ENCODE data around the gene POLA1. TPM values are rescaled to one million over a fixed set of nuclear protein-coding genes. Genes with fewer than 3 reads are reported as not detected.
A peak's percentile ranks its signal among the peaks of the same experiment; 100 is the strongest.

POLA1 gene
- total and polyA plus RNA-seq, 7 donors = 1.8 to 15.0 (median 11.4) TPM

GRCh38 chrX:24668111-24668510 is 25.6 kb upstream of the POLA1 start:
- DNase-seq = no peak
- Histone ChIP-seq H3K9me3 (no peaks in the 10 kb centered on the region), H3K4me1 (no peaks in the 10 kb centered on the region), H3K27ac (no peak overlapping the region), H3K27me3 (no peaks in the 10 kb centered on the region), H3K4me3 (no peak overlapping the region), H3K36me3 (no peaks in the 10 kb centered on the region)
- WGBS, 2 donors = 65 to 79% methylated on average over 3 of the region's 3 CpGs
- intact Hi-C loops (cut with DNase I) = no loop called here
- TF ChIP-seq CTCF (IDR thresholded peaks at IDR 0.05) (no peak), EP300 (IDR thresholded peaks at IDR 0.05) (no peak), POLR2AphosphoS5 (IDR thresholded peaks at IDR 0.05) (no peak)

GRCh38 chrX:24672701-24673190 is 21.0 kb upstream of the POLA1 start:
- 16 to 61% methylated on average over 11 of the region's 11 CpGs for WGBS, 2 donors
- TF ChIP-seq POLR2AphosphoS5 (IDR thresholded peaks at IDR 0.05) = no peak
- no peak for TF ChIP-seq EP300 (IDR thresholded peaks at IDR 0.05)
- no peak for TF ChIP-seq POLR2A (IDR thresholded peaks at IDR 0.05)
- TF ChIP-seq CTCF (IDR thresholded peaks at IDR 0.05) = no peak
- intact Hi-C loops (cut with DNase I) = no loop called here
- no peaks in the 10 kb centered on the region for H3K9me3 ChIP-seq
- H3K27ac ChIP-seq = no peak overlapping the region
- no peak for DNase-seq
- no peaks in the 10 kb centered on the region for H3K27me3 ChIP-seq
- H3K4me3 ChIP-seq = no peak overlapping the region
- H3K4me1 ChIP-seq = no peaks in the 10 kb centered on the region
- H3K36me3 ChIP-seq = no peaks in the 10 kb centered on the region

- intact Hi-C loops (cut with DNase I) = no loop called here
- Histone ChIP-seq H3K27me3 (no peaks in the 10 kb centered on the region), H3K4me3 (no peak overlapping the region), H3K4me1 (no peaks in the 10 kb centered on the region), H3K9me3 (no peaks in the 10 kb centered on the region), H3K36me3 (no peaks in the 10 kb centered on the region), H3K27ac (no peak overlapping the region)
- DNase-seq = no peak
- TF ChIP-seq CTCF (IDR thresholded peaks at IDR 0.05) (no peak), POLR2A (IDR thresholded peaks at IDR 0.05) (no peak), EP300 (IDR thresholded peaks at IDR 0.05) (no peak), POLR2AphosphoS5 (IDR thresholded peaks at IDR 0.05) (no peak)
- WGBS, 2 donors = 61 to 70% methylated on average over 2 of the region's 2 CpGs
Measured at GRCh38 chrX:24673424-24673823, 20.3 kb upstream of the POLA1 start.

DNA sequence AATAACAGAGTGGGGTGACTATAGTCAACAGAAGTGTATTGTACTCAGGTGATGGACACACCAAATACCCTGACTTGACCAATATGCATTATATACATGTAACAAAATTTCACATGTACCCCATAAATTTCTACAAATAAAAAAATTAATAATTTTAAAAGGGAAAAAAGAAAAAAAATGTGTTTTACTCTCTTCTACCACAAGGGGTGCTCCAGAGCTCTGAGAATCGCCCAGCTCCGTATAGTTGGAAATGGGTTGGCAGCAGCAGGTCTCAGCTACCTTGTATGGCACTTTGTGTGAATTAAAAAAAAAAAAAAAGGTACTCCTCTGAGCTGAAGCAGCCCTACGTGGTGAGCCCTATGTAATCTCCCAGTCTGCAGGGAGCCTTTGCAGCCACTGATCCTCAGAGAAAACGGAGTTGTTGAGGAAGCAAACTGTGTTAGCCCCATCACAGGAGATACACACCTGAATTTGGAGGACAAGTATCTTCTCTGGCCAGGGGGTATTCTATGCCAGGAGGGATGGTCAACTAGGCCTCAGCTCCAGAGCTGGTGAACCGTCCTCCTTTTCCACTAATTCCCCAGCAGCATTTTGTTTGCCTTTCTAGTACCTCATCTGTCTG is 17.2 kb upstream of the POLA1 start:
- no peaks in the 10 kb centered on the region for H3K36me3 ChIP-seq
- H3K27me3 ChIP-seq = no peaks in the 10 kb centered on the region
- 36 to 39% methylated on average over 5 of the region's 5 CpGs for WGBS, 2 donors
- TF ChIP-seq POLR2A (IDR thresholded peaks at IDR 0.05) (no peak), CTCF (IDR thresholded peaks at IDR 0.05) (peak in 2 of 4 experiments; percentile 17 to 50)
- no peaks in the 10 kb centered on the region for H3K4me1 ChIP-seq
- H3K4me3 ChIP-seq = no peak overlapping the region
- intact Hi-C loops (cut with DNase I) = no loop called here
- no peaks in the 10 kb centered on the region for H3K9me3 ChIP-seq
- no peak for DNase-seq
- H3K27ac ChIP-seq = no peak overlapping the region
